Neuronal stem cell (in vitro differentiated cells): ENCODE measurements around the gene CASK.

Source experiments
- DNase-seq: peaks from one replicate; pipeline ENCODE4 v3.0.0-alpha.2; 2013; ENCODE audit warnings: low spot score
- H2AFZ ChIP-seq: one replicate; pipeline ENCODE4 v1.6.1; 2013; ENCODE audit warnings: mild to moderate bottlenecking, low read length, inconsistent platforms
- H2AK5ac ChIP-seq: 2 replicates; pipeline ENCODE4 v1.6.1; 2013; ENCODE audit warnings: low read depth, mild to moderate bottlenecking, inconsistent platforms, low read length, moderate library complexity, mixed read lengths
- H2BK120ac ChIP-seq: 2 replicates; pipeline ENCODE4 v1.6.1; 2013; ENCODE audit warnings: low read depth, mild to moderate bottlenecking, inconsistent platforms, low read length, moderate library complexity, mixed read lengths
- H2BK12ac ChIP-seq: one replicate; pipeline ENCODE4 v1.6.1; 2013; ENCODE audit warnings: low read length, inconsistent platforms
- H2BK15ac ChIP-seq: 2 replicates; pipeline ENCODE4 v1.6.1; 2013; ENCODE audit warnings: mild to moderate bottlenecking, low read length, inconsistent platforms, mixed read lengths
- H2BK5ac ChIP-seq: one replicate; pipeline ENCODE4 v1.6.1; 2013; ENCODE audit warnings: inconsistent platforms, mild to moderate bottlenecking, low read length, moderate library complexity
- H3K14ac ChIP-seq: one replicate; pipeline ENCODE4 v1.6.1; 2013; ENCODE audit warnings: low read length, inconsistent platforms
- H3K18ac ChIP-seq: 2 replicates; pipeline ENCODE4 v1.6.1; 2013; ENCODE audit warnings: low read length, inconsistent platforms
- H3K23ac ChIP-seq: 2 replicates; pipeline ENCODE4 v1.6.1; 2013; ENCODE audit warnings: low read depth, mild to moderate bottlenecking, mixed read lengths, low read length, inconsistent platforms; ENCODE audit not compliant: poor library complexity
- H3K27ac ChIP-seq: replicated peaks from 3 replicates; pipeline ENCODE4 v1.5.1; 2013; ENCODE audit warnings: low read length, inconsistent platforms
- H3K27me3 ChIP-seq, 3 experiments: 2 replicates each; pipeline ENCODE4 v1.6.1; 2013; ENCODE audit warnings: low read length in 3 of 3, mild to moderate bottlenecking in 2 of 3, inconsistent platforms in 1 of 3, low read depth in 1 of 3, mixed read lengths in 1 of 3, moderate library complexity in 1 of 3; ENCODE audit not compliant: control insufficient read depth in 3 of 3, insufficient read depth in 3 of 3
- H3K36me3 ChIP-seq, 2 donors: replicated peaks in 1 of 2; 2 replicates each; pipeline ENCODE4 v1.6.1; 2013; ENCODE audit warnings: low read length in 2 of 2; ENCODE audit not compliant: control insufficient read depth in 2 of 2, insufficient read depth in 2 of 2
- H3K4ac ChIP-seq: 2 replicates; pipeline ENCODE4 v1.6.1; 2013; ENCODE audit warnings: inconsistent platforms, mild to moderate bottlenecking, low read length, moderate library complexity
- H3K4me1 ChIP-seq, 2 donors: 1 replicate in 1 of 2; 2 replicates in 1 of 2; pipeline ENCODE4 v1.6.1; 2013; ENCODE audit warnings: low read length in 2 of 2, low read depth in 1 of 2; ENCODE audit not compliant: control insufficient read depth in 2 of 2, insufficient read depth in 1 of 2
- H3K4me2 ChIP-seq: one replicate; pipeline ENCODE4 v1.6.1; 2013; ENCODE audit warnings: mild to moderate bottlenecking, low read length, inconsistent platforms; ENCODE audit not compliant: insufficient read depth, poor library complexity, severe bottlenecking
- H3K4me3 ChIP-seq, 2 donors: 2 replicates each; pipeline ENCODE4 v1.5.1; 2013; ENCODE audit warnings: low read length in 2 of 2, mild to moderate bottlenecking in 2 of 2, inconsistent platforms in 1 of 2, moderate library complexity in 1 of 2
- H3K79me1 ChIP-seq: one replicate; pipeline ENCODE4 v1.6.1; 2013; ENCODE audit warnings: low read depth, mild to moderate bottlenecking, inconsistent platforms, low read length, moderate library complexity
- H3K9ac ChIP-seq: one replicate; pipeline ENCODE4 v1.6.1; 2013; ENCODE audit warnings: mild to moderate bottlenecking, low read depth, low read length, inconsistent platforms; ENCODE audit not compliant: poor library complexity
- H3K9me3 ChIP-seq, 2 donors: replicated peaks in 1 of 2; 2 replicates each; pipeline versions ENCODE3 to v1.6.1; 2013; ENCODE audit warnings: low read length in 2 of 2, mild to moderate bottlenecking in 2 of 2, inconsistent platforms in 1 of 2, low read depth in 1 of 2, mixed read lengths in 1 of 2, moderate library complexity in 1 of 2; ENCODE audit not compliant: control insufficient read depth in 2 of 2, insufficient read depth in 1 of 2
- H4K8ac ChIP-seq: one replicate; pipeline ENCODE4 v1.6.1; 2013; ENCODE audit warnings: low read depth, mild to moderate bottlenecking, inconsistent platforms, low read length, moderate library complexity
- H4K91ac ChIP-seq: one replicate; pipeline ENCODE4 v1.6.1; 2013; ENCODE audit warnings: low read length, low read depth, mild to moderate bottlenecking, inconsistent platforms; ENCODE audit not compliant: poor library complexity
- WGBS, 2 donors: extraction: QIAGEN DNeasy Blood & Tissue Kit; methylation state at CpG; one replicate each; pipeline ENCODE4 v1.1.7; 2013; ENCODE audit warnings: missing lambda C conversion rate in 2 of 2, mixed read lengths in 1 of 2; ENCODE audit not compliant: insufficient read length in 2 of 2, insufficient replicate concordance in 1 of 2; ENCODE audit errors: extremely low coverage in 2 of 2; 5-methylcytosine and 5-hydroxymethylcytosine counted together

CASK gene

GRCh38 chrX:41499195-41499594 is 424.2 kb downstream of the CASK start:
- Histone ChIP-seq H3K23ac (no peak overlapping the region), H3K27me3 (no peaks in the 10 kb centered on the region), H3K79me1 (no peaks in the 10 kb centered on the region), H3K4ac (no peak overlapping the region), H2BK12ac (no peak overlapping the region), H3K14ac (no peak overlapping the region), H2BK120ac (no peak overlapping the region), H2BK15ac (no peak overlapping the region), H3K9ac (no peak overlapping the region), H4K91ac (no peak overlapping the region), H3K4me1 (no peaks in the 10 kb centered on the region), H2AFZ (no peak overlapping the region), H3K18ac (no peak overlapping the region), H3K4me2 (no peak overlapping the region), H2AK5ac (no peak overlapping the region), H3K9me3 (no peaks in the 10 kb centered on the region), H3K27ac (no peak overlapping the region), H4K8ac (no peak overlapping the region), H3K4me3 (no peak overlapping the region), H3K36me3 (no peaks in the 10 kb centered on the region), H2BK5ac (no peak overlapping the region)
- no peak for DNase-seq
- WGBS, 2 donors: no CpG with 5 or more reads among the region's 7 CpGs

- no peak overlapping the region for H2BK15ac ChIP-seq
- H3K4me1 ChIP-seq: peaks cover 1% of the 10 kb centered on the region in 2 donors
- no peak overlapping the region for H2BK12ac ChIP-seq
- H4K91ac ChIP-seq: no peak overlapping the region
- DNase-seq: peak; percentile 56
- H3K9me3 ChIP-seq: no peaks in the 10 kb centered on the region
- no peak overlapping the region for H3K4me3 ChIP-seq
- H3K23ac ChIP-seq: no peak overlapping the region
- no peaks in the 10 kb centered on the region for H3K36me3 ChIP-seq
- no peak overlapping the region for H3K9ac ChIP-seq
- H3K79me1 ChIP-seq: no peaks in the 10 kb centered on the region
- no peaks in the 10 kb centered on the region for H3K27me3 ChIP-seq
- no peak overlapping the region for H4K8ac ChIP-seq
- H3K27ac ChIP-seq: peak overlapping the region; percentile 98
- H2AFZ ChIP-seq: peak overlapping the region; percentile 74
- no peak overlapping the region for H2AK5ac ChIP-seq
- H2BK120ac ChIP-seq: no peak overlapping the region
- H3K4ac ChIP-seq: no peak overlapping the region
- H3K4me2 ChIP-seq: no peak overlapping the region
- no peak overlapping the region for H3K14ac ChIP-seq
- no CpG with 5 or more reads among the region's 12 CpGs for WGBS, 2 donors
- no peak overlapping the region for H3K18ac ChIP-seq
- H2BK5ac ChIP-seq: no peak overlapping the region
Measured at GRCh38 chrX:41491267-41492004, 431.9 kb downstream of the CASK start.

GRCh38 chrX:41490446-41490845 is 432.9 kb downstream of the CASK start:
- no peak overlapping the region for H2BK15ac ChIP-seq
- no peak overlapping the region for H2BK120ac ChIP-seq
- H3K27me3 ChIP-seq: no peaks in the 10 kb centered on the region
- no peak overlapping the region for H3K23ac ChIP-seq
- H3K4me3 ChIP-seq: no peak overlapping the region
- H2AFZ ChIP-seq: no peak overlapping the region
- H3K18ac ChIP-seq: no peak overlapping the region
- H3K9me3 ChIP-seq: no peaks in the 10 kb centered on the region
- no peak overlapping the region for H3K27ac ChIP-seq
- no peak overlapping the region for H3K9ac ChIP-seq
- H3K4me2 ChIP-seq: no peak overlapping the region
- H3K79me1 ChIP-seq: no peaks in the 10 kb centered on the region
- no peak overlapping the region for H4K8ac ChIP-seq
- no peak overlapping the region for H4K91ac ChIP-seq
- H3K4me1 ChIP-seq: peaks cover 1% of the 10 kb centered on the region in 2 donors
- no peak overlapping the region for H2BK12ac ChIP-seq
- no peak for DNase-seq
- WGBS, 2 donors: no CpG with 5 or more reads among the region's 3 CpGs
- no peak overlapping the region for H3K14ac ChIP-seq
- H3K4ac ChIP-seq: no peak overlapping the region
- H2AK5ac ChIP-seq: no peak overlapping the region
- no peak overlapping the region for H2BK5ac ChIP-seq
- H3K36me3 ChIP-seq: no peaks in the 10 kb centered on the region

- DNase-seq: no peak
- no peak overlapping the region for H3K27ac ChIP-seq
- no peak overlapping the region for H2AK5ac ChIP-seq
- H2BK120ac ChIP-seq: no peak overlapping the region
- no peak overlapping the region for H3K9ac ChIP-seq
- peak overlapping the region; percentile 38 for H3K18ac ChIP-seq
- H3K23ac ChIP-seq: no peak overlapping the region
- H3K36me3 ChIP-seq: no peaks in the 10 kb centered on the region
- no peak overlapping the region for H2BK5ac ChIP-seq
- no peak overlapping the region for H2BK12ac ChIP-seq
- no peak overlapping the region for H4K91ac ChIP-seq
- no peak overlapping the region for H3K4ac ChIP-seq
- H3K27me3 ChIP-seq: no peaks in the 10 kb centered on the region
- no peak overlapping the region for H2BK15ac ChIP-seq
- H3K4me2 ChIP-seq: no peak overlapping the region
- H3K9me3 ChIP-seq: peaks cover 0 to 13% of the 10 kb centered on the region in 2 donors
- no peak overlapping the region for H3K4me3 ChIP-seq
- whole genome bisulfite sequencing, 2 donors: no CpG with 5 or more reads among the region's 5 CpGs
- H2AFZ ChIP-seq: no peak overlapping the region
- peaks cover 5% of the 10 kb centered on the region in 2 donors for H3K4me1 ChIP-seq
- H3K14ac ChIP-seq: no peak overlapping the region
- no peak overlapping the region for H4K8ac ChIP-seq
- no peaks in the 10 kb centered on the region for H3K79me1 ChIP-seq
Measured at GRCh38 chrX:41482154-41482850, 441.1 kb downstream of the CASK start.
